ENCODE measurements around the gene FNIP2. TPM values are rescaled to one million over a fixed set of nuclear protein-coding genes. Genes with fewer than 3 reads are reported as not detected.

FNIP2 gene
- total and polyA plus RNA-seq, 9 of the 15 experiments (the other 6 are each of a cell fraction or from before 2014, with no cell fraction given), result 1.7 to 15.5 (median 8.3) TPM

GRCh38 chr4:158785718-158786117 lies 16.9 kb downstream of the FNIP2 start:
- 8% methylated on average over 1 of the region's 1 CpG for WGBS (ENCODE audit: insufficient coverage, low coverage, missing lambda C conversion rate)
- ATAC-seq (no peak), FAIRE-seq (no peak), DNase-seq (ENCODE audit: extremely low read depth in 1 of 4, low spot score in 3 of 4) (no peak)
- H3K36me3 ChIP-seq (ENCODE audit: control insufficient read depth, insufficient read depth, low read length), result no peaks in the 10 kb centered on the region
- H3K4me3 ChIP-seq, result no peak overlapping the region
- intact Hi-C loops (cut with micrococcal nuclease), result loop anchor here (5.0 kb wide), 1 partner anchor 52 kb away; no protein-coding TSS in a partner anchor
- peak overlapping the region in 1 of 2 experiments; percentile 30; a peak in 1 of 4 replicates for H3K9ac ChIP-seq (ENCODE audit: insufficient read depth in 1 of 2, low read depth in 2 of 2, low read length in 2 of 2)
- peak overlapping the region; percentile 48; the same call in 1 of the 2 replicates for H3K4me2 ChIP-seq (ENCODE audit: insufficient read depth, low read length)
- TF ChIP-seq ZFP36 (IDR thresholded peaks at IDR 0.05; ENCODE audit: low read depth, low read length, partially characterized antibody) (no peak), SMARCA4 (IDR thresholded peaks at IDR 0.05) (0 out of 2 replicates have a peak, but pooled peaks have one; percentile 21), ZNF316 (IDR thresholded peaks at IDR 0.05) (peak; percentile 70), ZNF586 (CRISPR knock-in tag; conservative IDR thresholded peaks at IDR 0.05) (no peak), ATF1 (CRISPR knock-in tag; IDR thresholded peaks at IDR 0.05) (no peak), ATF1 (tag; IDR thresholded peaks at IDR 0.05) (peak; percentile 23; the same call in 1 of the 2 replicates), NFE2 (IDR thresholded peaks at IDR 0.05; ENCODE audit: low read depth) (peak; percentile 38; the same call in 1 of the 2 replicates), C11orf30 (IDR thresholded peaks at IDR 0.05; ENCODE audit: low read depth) (peak; percentile 44), ZBTB26 (CRISPR knock-in tag; IDR thresholded peaks at IDR 0.05) (no peak)
- TF ChIP-seq, protein P1, sequence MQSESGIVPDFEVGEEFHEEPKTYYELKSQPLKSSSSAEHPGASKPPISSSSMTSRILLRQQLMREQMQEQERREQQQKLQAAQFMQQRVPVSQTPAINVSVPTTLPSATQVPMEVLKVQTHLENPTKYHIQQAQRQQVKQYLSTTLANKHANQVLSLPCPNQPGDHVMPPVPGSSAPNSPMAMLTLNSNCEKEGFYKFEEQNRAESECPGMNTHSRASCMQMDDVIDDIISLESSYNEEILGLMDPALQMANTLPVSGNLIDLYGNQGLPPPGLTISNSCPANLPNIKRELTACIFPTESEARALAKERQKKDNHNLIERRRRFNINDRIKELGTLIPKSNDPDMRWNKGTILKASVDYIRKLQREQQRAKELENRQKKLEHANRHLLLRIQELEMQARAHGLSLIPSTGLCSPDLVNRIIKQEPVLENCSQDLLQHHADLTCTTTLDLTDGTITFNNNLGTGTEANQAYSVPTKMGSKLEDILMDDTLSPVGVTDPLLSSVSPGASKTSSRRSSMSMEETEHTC (IDR thresholded peaks at IDR 0.05), result no peak
- no TSS peak for BruUV-seq (replicated peaks)
- ChIA-PET POLR2A (interaction anchor here (1.4 to 1.5 kb wide), 3 partner anchors 11 to 20 kb away, joined by 3 to 4 read pairs (median 3); no protein-coding TSS in a partner anchor), CTCF (ENCODE audit: low intra/inter-chr PET ratio) (interaction anchor here (0.6 kb wide), 1 partner anchor 322 kb away, joined by 3 read pairs; no protein-coding TSS in a partner anchor)
- peaks cover 9% of the 10 kb centered on the region for H4K20me1 ChIP-seq (replicated peaks; ENCODE audit: control insufficient read depth, insufficient read depth, low read length)
- no peaks in the 10 kb centered on the region for H3K9me1 ChIP-seq (ENCODE audit: control insufficient read depth, insufficient read depth, low read length)
- in situ Hi-C loops (cut with MboI), result no loop called here
- H3K79me2 ChIP-seq (ENCODE audit: control insufficient read depth, insufficient read depth, low read length), result peaks cover 52% of the 10 kb centered on the region; the same call in 2 of the 3 replicates
- H3K27ac ChIP-seq (ENCODE audit: extremely low read depth, low read depth, low read length), result peak overlapping the region; percentile 2; the same call in 1 of the 3 replicates
- H3K9me3 ChIP-seq (replicated peaks; ENCODE audit: control insufficient read depth, insufficient read depth, low read depth, low read length), result no peaks in the 10 kb centered on the region
- H3K4me1 ChIP-seq (replicated peaks in 1 of 2; ENCODE audit: control insufficient read depth in 2 of 2, insufficient read depth in 2 of 2, low read length in 2 of 2), result peaks cover 6 to 52% of the 10 kb centered on the region in 2 experiments; a peak in 4 of 5 replicates
- no peaks in the 10 kb centered on the region for H3K27me3 ChIP-seq (ENCODE audit: control insufficient read depth in 2 of 2, insufficient read depth in 2 of 2, low read length in 2 of 2)
- H2AFZ ChIP-seq (ENCODE audit: low read depth, low read length), result peak overlapping the region; percentile 32; the same call in 1 of the 2 replicates

Data from K562 (cell line).